KMS-11 (cell line): ENCODE data around the gene EPHB1.

Experiments used
- H2AFZ ChIP-seq: fragments of 200-600 bp; sonication (generic); 2 replicates; pipeline ENCODE4 v1.6.1; 2016; ENCODE audit warnings: antibody characterized with exemption, mixed run types, low read depth
- H3K27ac ChIP-seq: fragments of 200-600 bp; sonication (generic); 2 replicates; pipeline ENCODE4 v1.6.1; 2016; ENCODE audit warnings: mild to moderate bottlenecking, mixed run types
- H3K27me3 ChIP-seq: fragments of 200-600 bp; sonication (generic); 2 replicates; pipeline ENCODE4 v1.6.1; 2017; ENCODE audit warnings: mild to moderate bottlenecking, low read depth, mixed run types, moderate library complexity; ENCODE audit not compliant: insufficient read depth
- H3K36me3 ChIP-seq: fragments of 200-600 bp; sonication (generic); 2 replicates; pipeline ENCODE4 v1.6.1; 2017; ENCODE audit warnings: mild to moderate bottlenecking, mixed run types; ENCODE audit not compliant: insufficient read depth
- H3K4me1 ChIP-seq: fragments of 200-600 bp; sonication (generic); 2 replicates; pipeline ENCODE4 v1.6.1; 2016; ENCODE audit warnings: mild to moderate bottlenecking, low read depth, mixed run types; ENCODE audit not compliant: poor library complexity, severe bottlenecking
- H3K4me2 ChIP-seq: fragments of 200-600 bp; sonication (generic); 2 replicates; pipeline ENCODE4 v1.7.0; 2016; ENCODE audit warnings: mild to moderate bottlenecking, mixed run types
- H3K4me3 ChIP-seq: fragments of 200-600 bp; sonication (generic); IDR thresholded peaks from 2 replicates; pipeline ENCODE4 v1.6.1; 2017; ENCODE audit warnings: low read depth, low read length, mixed read lengths; ENCODE audit not compliant: insufficient read depth
- H3K79me2 ChIP-seq: fragments of 200-600 bp; sonication (generic); 2 replicates; pipeline ENCODE4 v1.6.1; 2016; ENCODE audit warnings: low read depth, mixed run types; ENCODE audit not compliant: insufficient read depth
- H3K9ac ChIP-seq: fragments of 200-600 bp; sonication (generic); 2 replicates; pipeline ENCODE4 v1.6.1; 2016; ENCODE audit warnings: mild to moderate bottlenecking, mixed run types
- H4K20me1 ChIP-seq: fragments of 200-600 bp; sonication (generic); 2 replicates; pipeline ENCODE4 v1.6.1; 2016; ENCODE audit warnings: mild to moderate bottlenecking, mixed run types; ENCODE audit not compliant: insufficient read depth
- CTCF ChIP-seq: fragments of 200-600 bp; sonication (generic); conservative IDR thresholded peaks from 2 replicates; pipeline ENCODE4 v1.6.1; 2017; ENCODE audit warnings: low read depth, mild to moderate bottlenecking, antibody characterized with exemption, low read length, moderate library complexity, mixed read lengths

Gene EPHB1

GRCh38 chr3:135078283-135078682, 283.2 kb downstream of the EPHB1 start:
- H3K9ac ChIP-seq, result no peak overlapping the region
- no peak overlapping the region for H3K4me2 ChIP-seq
- H2AFZ ChIP-seq, result no peak overlapping the region
- no peak for TF ChIP-seq CTCF
- H3K27ac ChIP-seq, result no peak overlapping the region
- no peaks in the 10 kb centered on the region for H3K36me3 ChIP-seq
- no peaks in the 10 kb centered on the region for H3K4me1 ChIP-seq
- H3K4me3 ChIP-seq, result no peak overlapping the region
- H3K79me2 ChIP-seq, result no peaks in the 10 kb centered on the region
- H3K27me3 ChIP-seq, result no peaks in the 10 kb centered on the region
- H4K20me1 ChIP-seq, result no peaks in the 10 kb centered on the region

DNA sequence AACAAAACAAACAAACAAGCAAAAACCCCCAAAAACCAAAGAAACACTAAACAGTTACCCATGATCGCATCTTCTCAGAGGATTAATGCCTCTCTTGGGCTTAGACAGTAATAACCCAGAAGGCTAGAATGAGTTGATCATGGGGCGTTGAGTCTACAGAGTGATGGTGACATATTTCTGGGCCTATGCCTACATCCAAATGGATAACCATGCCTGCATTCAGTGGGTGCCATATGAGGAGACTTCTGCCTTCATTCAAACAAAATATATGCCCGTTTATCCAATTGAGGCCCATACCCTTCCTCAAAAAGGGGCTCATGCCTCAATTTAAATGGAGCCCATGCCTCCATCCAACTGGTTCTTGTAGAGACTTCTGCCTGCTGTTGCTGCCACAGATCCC, 284.0 kb downstream of the EPHB1 start:
- Histone ChIP-seq H2AFZ (no peak overlapping the region), H3K27me3 (no peaks in the 10 kb centered on the region), H4K20me1 (no peaks in the 10 kb centered on the region), H3K27ac (no peak overlapping the region), H3K4me1 (no peaks in the 10 kb centered on the region), H3K79me2 (no peaks in the 10 kb centered on the region), H3K4me3 (no peak overlapping the region), H3K9ac (no peak overlapping the region), H3K36me3 (no peaks in the 10 kb centered on the region), H3K4me2 (no peak overlapping the region)
- TF ChIP-seq CTCF, result no peak

DNA sequence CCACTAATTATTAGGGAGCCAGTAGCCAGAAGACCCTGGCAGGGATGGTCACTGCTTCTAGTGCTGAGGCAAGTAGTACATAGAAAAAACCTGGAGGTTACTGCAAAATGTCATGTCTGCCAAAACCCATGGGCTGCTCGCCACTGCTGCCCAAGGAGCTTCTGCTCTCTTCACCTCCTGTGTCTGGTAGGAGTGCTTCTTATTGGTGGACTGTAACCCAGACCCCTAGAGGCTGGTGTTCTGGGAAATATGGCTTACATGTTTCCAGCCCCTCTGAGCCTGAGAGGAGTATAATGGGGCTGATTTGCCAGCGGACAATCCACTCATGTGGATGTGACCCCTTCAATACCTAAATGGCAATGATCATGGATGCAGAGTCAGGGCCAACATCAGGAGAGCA, 286.4 kb downstream of the EPHB1 start:
- no peak overlapping the region for H3K27ac ChIP-seq
- H3K4me1 ChIP-seq, result no peaks in the 10 kb centered on the region
- no peak overlapping the region for H3K4me2 ChIP-seq
- H2AFZ ChIP-seq, result no peak overlapping the region
- H3K79me2 ChIP-seq, result no peaks in the 10 kb centered on the region
- no peaks in the 10 kb centered on the region for H3K36me3 ChIP-seq
- H3K27me3 ChIP-seq, result no peaks in the 10 kb centered on the region
- no peak overlapping the region for H3K4me3 ChIP-seq
- TF ChIP-seq CTCF, result no peak
- H3K9ac ChIP-seq, result no peak overlapping the region
- H4K20me1 ChIP-seq, result no peaks in the 10 kb centered on the region

DNA sequence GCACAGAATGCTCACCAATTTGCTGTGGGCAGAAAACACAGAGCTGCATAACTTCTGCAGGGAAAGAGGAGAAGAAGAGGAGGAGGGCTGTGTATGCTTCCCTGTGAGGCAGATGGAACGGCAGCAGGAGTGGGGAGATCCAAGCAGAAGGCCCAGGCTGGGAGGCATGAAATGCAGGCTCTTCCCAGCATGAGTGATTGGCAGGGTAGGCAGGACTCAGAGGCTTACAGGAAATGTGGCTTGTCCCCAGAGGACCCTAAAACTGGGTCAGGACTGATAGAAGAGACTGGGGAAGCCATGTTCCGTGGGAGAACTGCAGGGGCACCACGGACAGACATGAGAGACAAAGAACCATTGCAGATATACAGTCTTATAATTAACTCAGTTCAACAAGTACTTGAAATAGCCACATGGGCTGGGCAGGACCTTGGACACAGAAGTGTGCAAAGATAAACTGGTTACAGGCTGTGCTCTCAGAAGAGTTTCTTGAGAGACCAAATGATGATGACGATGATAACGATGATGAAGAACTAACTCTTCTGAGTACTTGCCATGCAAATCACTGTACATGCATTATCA, 286.9 kb downstream of the EPHB1 start:
- no peaks in the 10 kb centered on the region for H3K79me2 ChIP-seq
- H3K4me1 ChIP-seq, result no peaks in the 10 kb centered on the region
- H3K36me3 ChIP-seq, result no peaks in the 10 kb centered on the region
- no peak overlapping the region for H3K4me2 ChIP-seq
- no peaks in the 10 kb centered on the region for H3K27me3 ChIP-seq
- no peak overlapping the region for H3K4me3 ChIP-seq
- H4K20me1 ChIP-seq, result no peaks in the 10 kb centered on the region
- no peak for TF ChIP-seq CTCF
- no peak overlapping the region for H2AFZ ChIP-seq
- no peak overlapping the region for H3K27ac ChIP-seq
- H3K9ac ChIP-seq, result no peak overlapping the region
